ENCODE results near the gene DAPK2. TPM values are rescaled to one million over a fixed set of nuclear protein-coding genes. Genes with fewer than 3 reads are reported as not detected.

Gene DAPK2
- total RNA-seq, 1 donor from 2014 or later, result 2.6 TPM

- Mint-ChIP-seq H3K27ac (no peak overlapping the region), H3K4me3 (no peak overlapping the region), H3K27me3 (ENCODE audit: low read depth) (no peaks in the 10 kb centered on the region), H3K36me3 (no peaks in the 10 kb centered on the region), H3K9me3 (no peaks in the 10 kb centered on the region), H3K4me1 (peaks cover 8% of the 10 kb centered on the region)
- TF ChIP-seq CTCF (IDR thresholded peaks at IDR 0.05; ENCODE audit: unreplicated experiment), result no peak
- DNase-seq (ENCODE audit: low spot score in 2 of 2, unreplicated experiment in 2 of 2), result no peak
Measured at GRCh38 chr15:63890617-63891016, 155.7 kb downstream of the DAPK2 start.

DNA sequence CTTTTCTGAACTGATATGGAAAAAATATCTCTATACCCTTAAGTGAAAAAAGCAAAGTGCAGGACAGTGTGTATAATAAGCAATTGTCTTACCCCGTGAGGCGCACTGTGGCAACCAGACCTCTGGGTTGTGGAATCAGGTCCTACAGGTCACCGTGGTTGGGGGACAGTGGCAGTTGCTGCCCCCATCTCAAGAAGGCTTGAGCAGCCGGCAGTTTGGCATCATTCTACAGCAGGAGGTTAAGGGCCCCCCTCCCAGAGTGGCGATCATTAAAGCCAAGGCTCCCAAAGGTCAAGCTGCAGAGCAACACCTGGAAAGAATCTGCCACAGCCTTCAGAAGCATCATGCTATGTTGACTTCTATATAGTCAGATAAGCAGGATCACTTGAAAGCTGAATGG, 156.5 kb downstream of the DAPK2 start:
- Mint-ChIP-seq H3K27me3 (ENCODE audit: low read depth) (no peaks in the 10 kb centered on the region), H3K4me1 (peaks cover 4% of the 10 kb centered on the region), H3K9me3 (no peaks in the 10 kb centered on the region), H3K36me3 (no peaks in the 10 kb centered on the region), H3K4me3 (no peak overlapping the region), H3K27ac (no peak overlapping the region)
- no peak for DNase-seq (ENCODE audit: low spot score in 2 of 2, unreplicated experiment in 2 of 2)
- TF ChIP-seq CTCF (IDR thresholded peaks at IDR 0.05; ENCODE audit: unreplicated experiment), result no peak

GRCh38 chr15:63888823-63889222, 157.5 kb downstream of the DAPK2 start:
- no peaks in the 10 kb centered on the region for H3K36me3 Mint-ChIP-seq
- no peak for TF ChIP-seq CTCF (IDR thresholded peaks at IDR 0.05; ENCODE audit: unreplicated experiment)
- DNase-seq (ENCODE audit: low spot score in 2 of 2, unreplicated experiment in 2 of 2), result no peak
- H3K4me1 Mint-ChIP-seq, result peaks cover 4% of the 10 kb centered on the region
- H3K27ac Mint-ChIP-seq, result no peak overlapping the region
- H3K9me3 Mint-ChIP-seq, result no peaks in the 10 kb centered on the region
- H3K4me3 Mint-ChIP-seq, result no peak overlapping the region
- peaks cover 3% of the 10 kb centered on the region for H3K27me3 Mint-ChIP-seq (ENCODE audit: low read depth)

- Mint-ChIP-seq H3K27ac (no peak overlapping the region), H3K9me3 (no peaks in the 10 kb centered on the region), H3K27me3 (ENCODE audit: low read depth) (peaks cover 5% of the 10 kb centered on the region), H3K4me3 (no peak overlapping the region), H3K4me1 (peaks cover 4% of the 10 kb centered on the region), H3K36me3 (no peaks in the 10 kb centered on the region)
- TF ChIP-seq CTCF (IDR thresholded peaks at IDR 0.05; ENCODE audit: unreplicated experiment), result no peak
- DNase-seq (ENCODE audit: low spot score in 2 of 2, unreplicated experiment in 2 of 2), result no peak
Measured at GRCh38 chr15:63888146-63888545, 158.1 kb downstream of the DAPK2 start.

DNA sequence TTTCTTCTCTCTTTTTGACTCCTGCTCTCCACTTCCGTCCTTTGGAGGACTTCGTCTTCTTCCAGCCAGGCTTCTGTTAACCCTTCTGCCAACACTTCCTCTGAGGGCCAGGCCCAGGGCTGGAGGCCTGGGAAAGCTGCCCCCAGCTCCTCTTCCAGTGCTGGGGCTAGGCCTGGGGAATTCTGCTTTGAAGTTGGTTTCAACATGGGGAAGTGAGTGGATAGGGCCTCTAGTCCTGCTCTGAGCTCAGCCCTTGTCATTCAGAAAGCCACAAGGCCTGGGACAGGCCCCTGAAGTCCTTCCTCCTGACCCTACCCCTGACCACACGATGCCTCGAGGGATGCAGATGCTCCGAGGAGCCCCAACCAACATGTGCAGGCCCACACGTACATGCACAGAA, 158.7 kb downstream of the DAPK2 start:
- no peaks in the 10 kb centered on the region for H3K9me3 Mint-ChIP-seq
- no peak for DNase-seq (ENCODE audit: low spot score in 2 of 2, unreplicated experiment in 2 of 2)
- no peak overlapping the region for H3K27ac Mint-ChIP-seq
- peaks cover 6% of the 10 kb centered on the region for H3K27me3 Mint-ChIP-seq (ENCODE audit: low read depth)
- H3K4me3 Mint-ChIP-seq, result no peak overlapping the region
- TF ChIP-seq CTCF (IDR thresholded peaks at IDR 0.05; ENCODE audit: unreplicated experiment), result no peak
- no peaks in the 10 kb centered on the region for H3K36me3 Mint-ChIP-seq
- H3K4me1 Mint-ChIP-seq, result peaks cover 4% of the 10 kb centered on the region

- DNase-seq (ENCODE audit: low spot score in 2 of 2, unreplicated experiment in 2 of 2), result no peak
- no peaks in the 10 kb centered on the region for H3K9me3 Mint-ChIP-seq
- H3K27ac Mint-ChIP-seq, result no peak overlapping the region
- H3K27me3 Mint-ChIP-seq (ENCODE audit: low read depth), result peaks cover 13% of the 10 kb centered on the region
- no peak overlapping the region for H3K4me3 Mint-ChIP-seq
- no peak for TF ChIP-seq CTCF (IDR thresholded peaks at IDR 0.05; ENCODE audit: unreplicated experiment)
- H3K36me3 Mint-ChIP-seq, result no peaks in the 10 kb centered on the region
- H3K4me1 Mint-ChIP-seq, result peaks cover 6% of the 10 kb centered on the region
Measured at GRCh38 chr15:63884953-63885352, 161.3 kb downstream of the DAPK2 start.
